ENCODE results near the gene PLA2G1B. TPM values are rescaled to one million over a fixed set of nuclear protein-coding genes. Genes with fewer than 3 reads are reported as not detected.

PLA2G1B gene
- total and polyA plus RNA-seq, 2 of the 13 experiments (the other 11 are each of a cell fraction or from before 2014, with no cell fraction given) = 0.33 to 1.4 TPM

DNA sequence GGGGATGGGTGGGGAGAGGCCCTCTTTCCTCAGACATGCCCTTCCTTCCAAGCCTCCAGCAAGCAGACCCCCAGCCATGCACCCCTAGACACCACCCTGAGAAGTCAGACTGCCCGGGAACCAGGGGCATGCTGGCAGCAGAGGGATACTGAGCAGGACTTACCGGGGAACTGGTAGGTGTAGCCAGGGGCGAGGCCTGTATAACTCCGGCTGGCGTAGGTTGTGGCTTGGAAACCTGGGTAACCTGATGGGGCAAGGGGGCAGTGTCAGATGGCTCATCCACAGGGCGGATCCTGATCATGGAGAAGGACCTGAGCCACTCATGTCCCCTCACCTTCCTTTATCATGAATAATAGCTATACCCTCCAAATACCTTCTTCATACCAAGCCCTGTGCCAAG, 25.6 kb upstream of the PLA2G1B start (continued):
- TF ChIP-seq ARID4A (CRISPR knock-in tag; IDR thresholded peaks at IDR 0.05; ENCODE audit: borderline replicate concordance) = no peak
- no peak for TF ChIP-seq HNRNPK (IDR thresholded peaks at IDR 0.05; ENCODE audit: low read depth, low read length, poor library complexity, severe bottlenecking)
- TF ChIP-seq, protein P1, sequence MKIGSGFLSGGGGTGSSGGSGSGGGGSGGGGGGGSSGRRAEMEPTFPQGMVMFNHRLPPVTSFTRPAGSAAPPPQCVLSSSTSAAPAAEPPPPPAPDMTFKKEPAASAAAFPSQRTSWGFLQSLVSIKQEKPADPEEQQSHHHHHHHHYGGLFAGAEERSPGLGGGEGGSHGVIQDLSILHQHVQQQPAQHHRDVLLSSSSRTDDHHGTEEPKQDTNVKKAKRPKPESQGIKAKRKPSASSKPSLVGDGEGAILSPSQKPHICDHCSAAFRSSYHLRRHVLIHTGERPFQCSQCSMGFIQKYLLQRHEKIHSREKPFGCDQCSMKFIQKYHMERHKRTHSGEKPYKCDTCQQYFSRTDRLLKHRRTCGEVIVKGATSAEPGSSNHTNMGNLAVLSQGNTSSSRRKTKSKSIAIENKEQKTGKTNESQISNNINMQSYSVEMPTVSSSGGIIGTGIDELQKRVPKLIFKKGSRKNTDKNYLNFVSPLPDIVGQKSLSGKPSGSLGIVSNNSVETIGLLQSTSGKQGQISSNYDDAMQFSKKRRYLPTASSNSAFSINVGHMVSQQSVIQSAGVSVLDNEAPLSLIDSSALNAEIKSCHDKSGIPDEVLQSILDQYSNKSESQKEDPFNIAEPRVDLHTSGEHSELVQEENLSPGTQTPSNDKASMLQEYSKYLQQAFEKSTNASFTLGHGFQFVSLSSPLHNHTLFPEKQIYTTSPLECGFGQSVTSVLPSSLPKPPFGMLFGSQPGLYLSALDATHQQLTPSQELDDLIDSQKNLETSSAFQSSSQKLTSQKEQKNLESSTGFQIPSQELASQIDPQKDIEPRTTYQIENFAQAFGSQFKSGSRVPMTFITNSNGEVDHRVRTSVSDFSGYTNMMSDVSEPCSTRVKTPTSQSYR (CRISPR knock-in tag; IDR thresholded peaks at IDR 0.05; ENCODE audit: borderline replicate concordance) = no peak
- no peak for TF ChIP-seq ADNP (CRISPR knock-in tag; IDR thresholded peaks at IDR 0.05)
- no peak for TF ChIP-seq ZNF761 (CRISPR knock-in tag; conservative IDR thresholded peaks at IDR 0.05)
- no peak for TF ChIP-seq TFDP1 (CRISPR knock-in tag; IDR thresholded peaks at IDR 0.05; ENCODE audit: borderline replicate concordance)
- TF ChIP-seq HINFP (CRISPR knock-in tag; IDR thresholded peaks at IDR 0.05; ENCODE audit: low read depth) = no peak
- TF ChIP-seq CSRNP2 (CRISPR knock-in tag; conservative IDR thresholded peaks at IDR 0.05; ENCODE audit: low read depth) = no peak
- no peak for TF ChIP-seq GLI4 (CRISPR knock-in tag; IDR thresholded peaks at IDR 0.05; ENCODE audit: borderline replicate concordance)
- TF ChIP-seq JARID2 (CRISPR knock-in tag; IDR thresholded peaks at IDR 0.05; ENCODE audit: insufficient replicate concordance) = no peak
- TF ChIP-seq PHF8 (CRISPR knock-in tag; IDR thresholded peaks at IDR 0.05) = no peak
- TF ChIP-seq ZNF558 (CRISPR knock-in tag; IDR thresholded peaks at IDR 0.05; ENCODE audit: borderline replicate concordance) = no peak
